C4-2B (cell line): ENCODE measurements around the gene ANTXRL.

Experiments used
- CTCF ChIP-seq: fragments of 450-650 bp; conservative IDR thresholded peaks from 2 replicates; pipeline ENCODE4 v1.5.1; 2017; ENCODE audit warnings: mild to moderate bottlenecking
- ZFX ChIP-seq: fragments of 450-650 bp; IDR thresholded peaks from 2 replicates; pipeline ENCODE4 v1.6.1; 2017

DNA sequence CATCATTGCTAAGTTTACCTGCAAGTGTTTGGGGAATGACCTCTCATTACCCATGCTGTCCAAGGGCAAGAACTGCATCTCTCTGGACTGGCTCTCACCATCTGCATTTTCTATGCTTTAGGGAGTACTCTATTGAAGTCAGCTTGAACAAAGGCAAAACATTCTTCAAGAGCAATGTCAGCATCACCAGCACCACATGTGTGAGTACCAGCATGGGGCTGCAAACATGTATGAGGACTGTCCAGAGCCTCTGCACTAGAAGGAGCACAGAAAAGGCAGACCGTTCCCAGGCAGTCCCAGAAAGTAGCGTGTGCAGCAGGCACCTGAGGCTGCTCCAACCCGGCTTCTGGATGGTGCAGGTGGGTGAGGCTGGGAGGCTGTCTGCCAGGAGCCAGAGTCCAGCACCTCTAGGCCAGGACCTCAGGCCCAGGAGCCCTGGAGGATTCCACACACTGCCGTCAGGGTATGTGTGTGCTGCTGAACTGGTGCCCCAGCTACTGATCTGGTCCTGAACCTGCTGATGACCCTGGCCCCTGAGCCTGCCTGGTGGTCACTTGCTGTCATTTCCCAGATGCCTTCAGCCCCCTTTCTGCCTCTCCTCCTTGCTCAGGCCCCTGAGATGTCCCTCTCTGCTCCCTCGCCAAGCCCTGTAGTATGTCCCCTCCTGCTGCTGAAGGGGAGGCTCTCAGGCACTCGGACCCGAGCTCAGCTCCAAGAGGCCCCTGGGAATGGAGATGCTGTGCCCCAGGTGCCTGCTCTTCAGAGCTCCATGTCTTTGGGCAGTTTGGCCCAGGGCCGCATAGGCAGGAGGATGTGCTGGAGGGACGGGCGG, 20.7 kb downstream of the ANTXRL start:
- TF ChIP-seq CTCF (no peak), ZFX (no peak)
